Mammary epithelial cell (primary cell): ENCODE measurements around the gene CKB.

Source experiments
- EZH2 ChIP-seq: IDR thresholded peaks from 2 replicates; pipeline ENCODE4 v1.6.1; 2012; ENCODE audit warnings: low read length, inconsistent platforms, borderline replicate concordance
- TF ChIP-seq, protein P1 (sequence below), 2 donors: IDR thresholded peaks in 1 of 2; conservative IDR thresholded peaks in 1 of 2; 2 replicates each; pipeline ENCODE4 v1.5.1; 2011 to 2012; ENCODE audit warnings: inconsistent platforms in 2 of 2, low read length in 2 of 2, mild to moderate bottlenecking in 2 of 2, control low read depth in 1 of 2, low read depth in 1 of 2; ENCODE audit not compliant: insufficient read depth in 1 of 2; ENCODE audit errors: extremely low read depth in 1 of 2

DNA sequence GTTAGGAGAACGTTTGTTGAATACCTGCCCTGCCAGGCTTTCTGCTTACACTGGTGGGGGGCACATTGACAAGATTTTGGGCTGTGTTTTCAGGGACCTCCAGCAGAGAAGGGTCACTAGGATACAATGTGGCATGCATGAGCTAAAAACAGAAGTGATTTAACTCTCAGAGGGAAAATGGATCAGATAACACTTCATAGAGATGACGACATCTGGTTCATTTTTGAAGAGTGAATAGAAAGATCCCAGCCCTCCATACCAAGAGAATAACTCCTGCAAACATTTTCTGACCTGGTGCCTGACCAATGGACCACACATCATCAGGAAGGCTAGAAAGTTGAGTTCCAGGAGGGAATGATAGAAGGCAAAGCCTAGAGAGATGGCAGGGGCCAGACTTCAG, 33.7 kb downstream of the CKB start:
- TF ChIP-seq, protein P1, sequence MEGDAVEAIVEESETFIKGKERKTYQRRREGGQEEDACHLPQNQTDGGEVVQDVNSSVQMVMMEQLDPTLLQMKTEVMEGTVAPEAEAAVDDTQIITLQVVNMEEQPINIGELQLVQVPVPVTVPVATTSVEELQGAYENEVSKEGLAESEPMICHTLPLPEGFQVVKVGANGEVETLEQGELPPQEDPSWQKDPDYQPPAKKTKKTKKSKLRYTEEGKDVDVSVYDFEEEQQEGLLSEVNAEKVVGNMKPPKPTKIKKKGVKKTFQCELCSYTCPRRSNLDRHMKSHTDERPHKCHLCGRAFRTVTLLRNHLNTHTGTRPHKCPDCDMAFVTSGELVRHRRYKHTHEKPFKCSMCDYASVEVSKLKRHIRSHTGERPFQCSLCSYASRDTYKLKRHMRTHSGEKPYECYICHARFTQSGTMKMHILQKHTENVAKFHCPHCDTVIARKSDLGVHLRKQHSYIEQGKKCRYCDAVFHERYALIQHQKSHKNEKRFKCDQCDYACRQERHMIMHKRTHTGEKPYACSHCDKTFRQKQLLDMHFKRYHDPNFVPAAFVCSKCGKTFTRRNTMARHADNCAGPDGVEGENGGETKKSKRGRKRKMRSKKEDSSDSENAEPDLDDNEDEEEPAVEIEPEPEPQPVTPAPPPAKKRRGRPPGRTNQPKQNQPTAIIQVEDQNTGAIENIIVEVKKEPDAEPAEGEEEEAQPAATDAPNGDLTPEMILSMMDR (conservative IDR thresholded peaks at IDR 0.05 in 1 of 2, IDR thresholded peaks at IDR 0.05 in 1 of 2; ENCODE audit: extremely low read depth in 1 of 2, insufficient read depth in 1 of 2, low read depth in 1 of 2, low read length in 2 of 2), result no peak
- TF ChIP-seq EZH2, result no peak
